BJ (cell line): ENCODE measurements around the gene STUB1. TPM values are rescaled to one million over a fixed set of nuclear protein-coding genes. Genes with fewer than 3 reads are reported as not detected.
A peak's percentile ranks its signal among the peaks of the same experiment; 100 is the strongest.

ENCODE experiments used
- CTCF ChIA-PET: fragments of 350-600 bp; formaldehyde crosslinking; extraction: SDS; loops from one replicate; lab custom pipeline; 2021; ENCODE audit warnings: antibody characterized with exemption, inconsistent platforms; lab: Yijun Ruan, JAX
- POLR2A ChIA-PET: fragments of 300-600 bp; sonication (Branson Sonifier 250); formaldehyde crosslinking; extraction: SDS; loops from one replicate; lab custom pipeline; 2021; ENCODE audit warnings: antibody characterized with exemption; lab: Charles Lee
- DNase-seq: peaks from one replicate; pipeline ENCODE4 v3.0.0-alpha.2; 2011; ENCODE audit warnings: low read depth
- H3K27me3 ChIP-seq: 2 replicates; pipeline ENCODE4 v1.6.0; 2011; ENCODE audit warnings: low read length; ENCODE audit not compliant: control insufficient read depth, insufficient read depth
- H3K36me3 ChIP-seq: 2 replicates; pipeline ENCODE4 v1.5.1; 2011; ENCODE audit warnings: low read length; ENCODE audit not compliant: control insufficient read depth, insufficient read depth
- H3K4me3 ChIP-seq: 2 replicates; pipeline ENCODE4 v1.5.1; 2011; ENCODE audit warnings: low read depth, mild to moderate bottlenecking, control low read depth, low read length
- polyA plus RNA-seq: library from polyadenylated mRNA; depleted of rRNA; stranded (reverse); fragments of >200 nt; gene quantifications from 2 replicates; pipeline ENCODE4 v1.2.3, GENCODE V29; 2011
- TF ChIP-seq, protein P1 (sequence below): IDR thresholded peaks from 2 replicates; pipeline ENCODE4 v1.5.1; 2011; ENCODE audit warnings: low read depth, mild to moderate bottlenecking, control low read depth, inconsistent platforms, low read length, moderate library complexity; ENCODE audit not compliant: insufficient read depth

STUB1 gene
- polyA plus RNA-seq, 1 experiment, result 148 TPM

DNA sequence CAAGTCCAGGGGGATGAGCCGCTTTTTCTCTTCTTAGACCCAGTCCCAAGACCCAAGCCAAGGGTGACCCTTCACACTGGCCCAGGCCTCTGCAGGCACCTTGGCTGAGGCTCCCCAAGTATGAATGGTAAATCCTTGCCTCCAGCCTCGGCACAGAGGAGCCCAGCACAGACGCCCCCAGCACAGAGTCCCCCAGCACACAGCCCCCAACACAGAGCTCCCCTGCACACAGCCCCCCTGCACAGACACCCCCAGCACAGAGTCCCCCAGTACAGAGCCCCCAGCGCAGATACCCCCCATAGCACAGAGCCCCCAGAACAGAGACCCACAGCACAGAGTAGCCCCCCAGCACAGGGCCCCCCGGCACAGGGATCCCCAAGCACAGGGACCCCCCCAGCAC, 39.6 kb upstream of the STUB1 start:
- TF ChIP-seq, protein P1, sequence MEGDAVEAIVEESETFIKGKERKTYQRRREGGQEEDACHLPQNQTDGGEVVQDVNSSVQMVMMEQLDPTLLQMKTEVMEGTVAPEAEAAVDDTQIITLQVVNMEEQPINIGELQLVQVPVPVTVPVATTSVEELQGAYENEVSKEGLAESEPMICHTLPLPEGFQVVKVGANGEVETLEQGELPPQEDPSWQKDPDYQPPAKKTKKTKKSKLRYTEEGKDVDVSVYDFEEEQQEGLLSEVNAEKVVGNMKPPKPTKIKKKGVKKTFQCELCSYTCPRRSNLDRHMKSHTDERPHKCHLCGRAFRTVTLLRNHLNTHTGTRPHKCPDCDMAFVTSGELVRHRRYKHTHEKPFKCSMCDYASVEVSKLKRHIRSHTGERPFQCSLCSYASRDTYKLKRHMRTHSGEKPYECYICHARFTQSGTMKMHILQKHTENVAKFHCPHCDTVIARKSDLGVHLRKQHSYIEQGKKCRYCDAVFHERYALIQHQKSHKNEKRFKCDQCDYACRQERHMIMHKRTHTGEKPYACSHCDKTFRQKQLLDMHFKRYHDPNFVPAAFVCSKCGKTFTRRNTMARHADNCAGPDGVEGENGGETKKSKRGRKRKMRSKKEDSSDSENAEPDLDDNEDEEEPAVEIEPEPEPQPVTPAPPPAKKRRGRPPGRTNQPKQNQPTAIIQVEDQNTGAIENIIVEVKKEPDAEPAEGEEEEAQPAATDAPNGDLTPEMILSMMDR, result no peak
- H3K27me3 ChIP-seq, result no peaks in the 10 kb centered on the region
- no peak overlapping the region; the same call in 1 of the 2 replicates for H3K4me3 ChIP-seq
- no peaks in the 10 kb centered on the region for H3K36me3 ChIP-seq
- CTCF ChIA-PET, result no interaction called here
- POLR2A ChIA-PET, result no interaction called here
- DNase-seq, result no peak

DNA sequence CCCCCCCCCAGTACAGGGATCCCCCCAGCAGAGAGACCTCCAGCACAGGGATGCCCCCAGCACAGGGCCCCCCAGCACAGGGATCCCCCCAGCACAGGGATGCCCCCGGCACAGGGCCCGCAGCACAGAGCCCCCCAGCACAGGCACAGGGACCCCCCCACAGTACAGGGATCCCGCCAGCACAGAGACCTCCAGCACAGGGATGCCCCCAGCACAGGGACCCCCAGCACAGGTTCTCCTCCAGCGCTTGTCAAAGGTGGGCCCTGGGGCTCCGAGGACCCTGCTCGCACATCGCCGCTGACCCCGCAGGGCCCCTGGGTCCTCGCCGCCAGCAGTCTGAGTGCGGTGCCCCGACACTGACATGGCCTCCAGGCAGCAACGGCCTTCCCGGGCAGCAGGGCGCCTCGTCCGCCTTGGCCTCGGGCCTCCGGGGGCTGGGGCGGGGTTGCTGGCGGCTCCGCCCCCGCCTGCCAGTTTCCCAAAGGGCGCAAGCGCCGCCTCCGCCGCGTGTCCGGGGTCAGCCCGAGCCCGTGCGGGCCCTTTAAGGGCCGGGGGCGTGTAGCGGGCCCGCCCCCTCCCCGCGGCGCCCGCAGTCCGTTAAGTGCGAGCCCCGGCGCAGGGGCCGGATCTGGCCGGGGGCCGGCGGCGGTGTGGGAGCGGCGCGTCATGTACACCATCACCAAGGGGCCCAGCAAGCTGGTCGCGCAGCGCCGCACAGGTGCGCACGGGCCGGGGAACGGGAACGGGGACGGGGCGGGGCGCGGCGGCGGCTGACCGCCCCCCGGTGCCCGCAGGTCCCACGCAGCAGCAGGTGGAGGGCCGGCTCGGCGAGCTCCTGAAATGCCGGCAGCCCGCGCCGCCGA, 38.7 kb upstream of the STUB1 start, which contains the start of gene MCRIP2:
Gene MCRIP2, plus strand, starts transcription at position 503 of the 863 bp plus-strand sequence. Its CDS starts 164 bp downstream, at position 667.
- ChIA-PET CTCF (interaction anchor here (1.1 kb wide), 1 partner anchor 19 kb away, joined by 3 read pairs; no protein-coding TSS in a partner anchor), POLR2A (no interaction called here)
- peaks cover under 1% of the 10 kb centered on the region for H3K36me3 ChIP-seq
- DNase-seq, result no peak
- peak within 1 kb of the TSS; percentile 59 for H3K4me3 ChIP-seq
- TF ChIP-seq, protein P1, result no peak
- no peaks in the 10 kb centered on the region for H3K27me3 ChIP-seq

DNA sequence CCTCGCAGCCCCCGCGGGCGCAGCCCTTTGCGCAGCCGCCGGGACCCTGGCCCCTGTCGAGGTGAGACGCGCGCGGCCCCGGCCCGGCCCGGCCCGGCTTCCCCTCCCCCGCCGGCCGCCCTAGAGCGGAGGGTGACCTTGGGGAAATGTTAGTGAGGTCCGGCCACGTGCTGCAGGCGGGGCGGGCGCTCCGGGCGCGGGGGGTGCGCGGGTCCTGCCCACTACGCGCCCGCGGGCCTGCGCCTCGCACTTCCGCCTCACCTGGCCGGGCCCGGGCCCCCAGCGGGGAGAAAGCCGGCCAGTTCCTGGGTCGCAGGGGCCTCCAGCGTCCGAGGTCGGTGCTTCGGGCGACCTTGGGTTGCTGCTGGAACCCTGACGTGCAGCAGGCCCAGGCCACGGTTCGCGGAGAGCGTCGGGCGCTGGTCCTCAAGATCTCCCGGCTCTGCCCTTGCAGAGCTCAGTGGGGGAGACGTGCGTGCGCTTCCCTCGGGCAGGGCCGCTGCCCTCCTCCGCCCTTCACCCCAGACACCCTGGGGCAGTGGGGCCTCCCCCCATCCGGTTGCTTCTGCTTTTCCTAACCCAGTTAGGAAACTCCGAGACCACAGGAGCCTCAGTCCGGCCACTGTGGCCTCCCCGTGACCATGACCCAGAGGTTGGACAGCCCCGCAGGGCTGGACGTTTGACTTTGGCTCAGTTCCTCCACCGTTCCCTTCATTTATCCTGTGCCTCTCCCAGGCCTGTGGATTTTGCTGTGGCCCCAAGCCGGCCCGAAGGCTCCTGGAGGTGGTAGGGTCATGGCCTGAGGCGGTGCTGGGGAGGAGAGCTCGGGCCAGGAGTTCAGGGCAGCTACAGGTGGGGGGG, 37.8 kb upstream of the STUB1 start:
- POLR2A ChIA-PET, result no interaction called here

DNA sequence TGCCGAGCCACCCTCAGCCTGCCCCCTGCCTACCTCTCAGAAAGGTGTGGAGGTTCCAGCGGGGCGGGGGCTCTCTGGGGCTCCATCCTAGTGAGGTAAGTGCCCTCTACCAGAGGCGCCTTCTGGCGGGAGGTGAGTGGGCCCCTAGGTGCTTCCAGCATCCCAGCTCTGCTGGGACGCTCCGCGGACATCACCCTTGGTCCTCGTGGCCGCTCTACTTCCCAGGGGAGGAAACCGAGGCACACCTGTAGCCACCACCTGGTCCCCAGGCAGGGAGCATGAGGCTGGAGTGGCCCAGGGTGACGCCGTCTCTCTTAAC, 37.2 kb upstream of the STUB1 start:
- DNase-seq, result no peak
- H3K36me3 ChIP-seq, result peaks cover 3% of the 10 kb centered on the region
- H3K27me3 ChIP-seq, result no peaks in the 10 kb centered on the region
- peak overlapping the region; percentile 59 for H3K4me3 ChIP-seq
- TF ChIP-seq, protein P1, result no peak
- ChIA-PET CTCF (no interaction called here), POLR2A (no interaction called here)

More for the DNA sequence above, 37.8 kb upstream of the STUB1 start:
- DNase-seq, result no peak
- H3K4me3 ChIP-seq, result peak overlapping the region; percentile 59
- CTCF ChIA-PET, result interaction anchor here (1.1 kb wide), 1 partner anchor 18 kb away, joined by 3 read pairs; no protein-coding TSS in a partner anchor
- H3K27me3 ChIP-seq, result no peaks in the 10 kb centered on the region
- TF ChIP-seq, protein P1, result no peak
- peaks cover 3% of the 10 kb centered on the region for H3K36me3 ChIP-seq

DNA sequence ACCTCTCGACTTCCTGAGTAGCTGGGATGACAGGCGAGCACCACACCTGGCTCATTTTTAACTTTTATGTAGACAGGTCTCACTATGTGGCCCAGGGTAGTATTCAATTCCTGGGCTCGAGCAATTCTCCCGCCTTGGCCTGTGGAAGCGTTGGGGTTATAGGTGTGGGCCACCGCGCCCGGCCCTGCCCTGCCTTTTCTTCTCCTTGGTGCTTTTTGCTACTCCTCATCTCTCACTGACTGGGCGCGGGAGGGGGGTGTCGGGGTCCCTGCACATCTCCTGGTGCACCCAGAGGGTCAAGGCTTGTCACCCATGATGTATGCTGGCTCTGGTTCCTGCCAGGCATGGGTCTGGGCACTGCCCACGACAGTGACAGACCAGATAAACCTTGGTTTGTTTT, 35.7 kb upstream of the STUB1 start:
- TF ChIP-seq, protein P1, result no peak
- Histone ChIP-seq H3K4me3 (no peak overlapping the region), H3K27me3 (no peaks in the 10 kb centered on the region), H3K36me3 (peaks cover 3% of the 10 kb centered on the region)
- no peak for DNase-seq
- POLR2A ChIA-PET, result interaction anchor here (0.7 kb wide), 1 partner anchor 9 kb away, joined by 3 read pairs; no protein-coding TSS in a partner anchor
- CTCF ChIA-PET, result no interaction called here
